GM20431 (cell line): Measurements from ENCODE around the gene LRP1B.

Source experiments
- in situ Hi-C: fragments of 300-500 bp; cut with MseI, MboI; formaldehyde crosslinking; loops from one replicate; pipeline ENCODE4 v1.15.0; 2020; ENCODE audit warnings: low sequenced_read_pairs; ENCODE audit not compliant: unreplicated experiment

Gene LRP1B

DNA sequence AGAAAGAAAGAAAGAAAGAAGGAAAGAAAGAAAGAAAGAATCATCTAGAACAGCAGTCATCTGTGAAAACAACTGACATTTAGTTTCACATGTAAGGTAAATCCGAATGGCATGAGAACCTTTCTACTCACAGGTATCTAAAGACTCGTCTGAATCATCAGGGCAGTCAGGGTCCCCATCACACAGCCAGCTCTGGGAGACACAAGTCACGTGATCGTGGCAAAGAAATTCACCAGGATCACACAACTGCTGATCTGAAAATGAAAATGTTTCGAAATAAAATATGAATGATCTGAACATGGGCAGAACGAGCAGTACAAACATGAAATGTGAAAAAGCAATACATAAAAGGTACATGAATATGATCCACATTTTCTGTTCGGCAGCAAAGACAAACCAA lies 320.7 kb downstream of the LRP1B start:
- in situ Hi-C loops: no loop called here

- in situ Hi-C loops: no loop called here
These were observed 324.7 kb downstream of the LRP1B start for GRCh38 chr2:141806090-141806489.

GRCh38 chr2:141805302-141805701 lies 325.5 kb downstream of the LRP1B start:
- in situ Hi-C loops: no loop called here

GRCh38 chr2:141796449-141796848 lies 334.4 kb downstream of the LRP1B start:
- in situ Hi-C loops: no loop called here

DNA sequence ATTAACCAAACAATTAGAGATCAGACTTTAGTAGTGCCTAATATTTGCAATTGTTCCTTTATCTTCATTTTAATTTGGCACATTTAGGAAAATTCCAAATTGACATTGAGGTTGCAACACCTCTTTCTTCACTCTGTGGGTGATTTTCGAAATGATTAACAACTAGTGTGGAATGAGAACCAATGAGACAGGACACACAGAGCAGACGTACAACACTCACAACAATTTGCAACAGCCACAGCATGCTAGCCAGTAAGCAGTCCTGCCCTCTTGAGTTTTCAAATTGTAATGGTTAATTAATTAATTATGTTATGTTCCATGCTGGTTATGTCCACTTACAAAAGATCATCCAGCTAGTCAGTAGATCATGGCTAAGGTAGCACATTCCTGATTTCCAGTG lies 339.3 kb downstream of the LRP1B start:
- in situ Hi-C loops: no loop called here

- in situ Hi-C loops: no loop called here
These were observed 348.2 kb downstream of the LRP1B start for GRCh38 chr2:141782574-141782973.

DNA sequence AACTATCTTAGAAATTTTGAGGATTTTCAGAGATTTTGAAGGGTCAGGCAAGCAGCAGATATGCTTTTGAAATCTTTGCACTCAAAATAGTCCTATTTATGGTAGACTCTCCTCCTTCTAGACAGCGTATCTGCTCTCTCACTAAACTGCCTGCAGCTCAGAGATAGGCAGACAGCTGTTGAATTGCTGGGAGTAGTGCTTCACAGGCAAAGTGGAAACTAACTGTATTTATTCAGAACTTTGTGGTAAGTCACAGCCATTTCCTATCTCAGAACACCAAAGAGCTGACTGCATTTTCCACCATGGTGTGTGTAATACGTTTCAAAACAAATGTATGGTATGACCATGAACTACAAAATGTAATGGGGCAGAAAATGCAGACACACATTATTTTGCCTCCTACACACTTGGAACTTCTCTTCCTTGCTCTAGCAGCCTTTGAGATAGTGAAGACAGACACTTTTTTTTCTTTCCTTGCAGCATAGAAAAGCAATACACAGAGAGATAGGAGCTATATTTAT lies 352.4 kb downstream of the LRP1B start:
- in situ Hi-C loops: no loop called here

DNA sequence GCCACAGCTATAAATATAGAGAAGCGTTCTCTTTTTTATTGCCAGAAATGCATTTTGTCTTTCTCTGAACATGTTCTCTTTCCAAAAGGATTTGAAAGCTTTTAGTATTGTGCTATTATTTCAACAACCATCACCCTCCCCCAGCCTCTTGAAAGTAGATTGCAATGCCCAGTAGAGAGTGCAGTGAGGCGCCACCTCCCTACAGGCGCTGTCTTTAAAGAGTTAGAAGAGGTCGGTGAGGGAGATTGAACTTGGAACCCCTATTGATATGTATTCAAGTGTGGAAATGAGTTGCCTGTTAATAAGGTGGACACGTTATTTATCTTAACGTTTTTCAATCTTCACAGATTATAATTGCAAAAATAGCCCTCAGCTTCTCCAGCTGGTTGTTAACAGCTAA lies 360.3 kb downstream of the LRP1B start:
- in situ Hi-C loops: no loop called here

DNA sequence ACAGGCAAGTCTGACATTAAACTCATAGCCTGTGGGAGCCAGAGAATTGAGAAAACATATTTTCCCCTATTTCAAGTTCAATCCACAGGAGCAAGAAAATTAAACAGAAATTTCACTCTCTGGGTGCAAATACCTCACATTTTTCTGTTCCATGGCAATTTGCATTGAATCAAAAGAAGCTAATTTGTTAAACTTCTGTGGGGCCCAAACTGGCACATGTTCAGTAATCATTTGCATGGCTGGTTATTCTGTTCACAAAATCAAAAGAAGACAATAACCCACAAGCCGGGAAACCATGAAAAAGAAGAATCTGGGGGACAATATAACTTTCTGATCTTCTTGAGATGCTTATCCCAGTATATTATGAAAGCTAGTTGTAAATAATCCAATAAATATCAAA lies 363.1 kb downstream of the LRP1B start:
- in situ Hi-C loops: no loop called here

GRCh38 chr2:141767051-141767450 lies 363.8 kb downstream of the LRP1B start:
- in situ Hi-C loops: no loop called here

GRCh38 chr2:141766225-141766624 lies 364.6 kb downstream of the LRP1B start:
- in situ Hi-C loops: no loop called here

DNA sequence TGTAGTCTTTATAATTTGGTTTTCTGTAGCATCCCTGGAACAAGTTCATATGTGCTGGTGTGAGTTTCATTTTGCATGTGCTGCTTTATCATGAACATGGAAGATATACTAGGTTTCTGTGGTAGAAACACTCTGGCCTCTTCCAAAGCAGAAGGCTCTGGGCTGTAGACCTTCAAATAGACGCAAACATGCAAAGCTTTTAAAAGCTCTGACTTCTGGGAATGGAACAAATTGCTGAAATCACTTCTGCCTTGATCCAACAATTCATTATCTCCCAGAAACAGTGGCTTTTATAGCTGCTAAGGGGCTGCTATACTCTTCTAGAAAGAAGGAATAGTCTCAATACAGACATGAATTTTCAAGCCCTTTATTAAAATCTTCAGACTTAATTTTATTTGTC lies 382.2 kb downstream of the LRP1B start:
- in situ Hi-C loops: no loop called here

DNA sequence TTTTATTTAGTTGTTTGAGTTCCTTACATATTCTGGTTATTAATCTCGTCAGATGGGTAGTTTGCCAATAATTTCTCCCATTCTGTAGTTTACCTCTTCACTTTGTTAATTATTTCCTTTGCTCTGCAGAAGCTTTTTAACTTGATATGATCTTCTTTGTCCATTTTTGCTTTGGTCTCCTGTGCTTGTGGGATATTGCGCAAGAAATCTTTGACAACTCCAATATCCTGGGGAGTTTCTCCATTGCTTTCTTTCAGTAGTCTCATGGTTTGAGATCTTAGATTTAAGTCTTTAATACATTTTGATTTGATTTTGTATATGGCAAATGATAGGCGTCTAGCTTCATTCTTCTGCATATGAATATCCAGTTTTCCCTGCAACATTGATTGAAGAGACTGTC lies 389.2 kb downstream of the LRP1B start:
- in situ Hi-C loops: no loop called here

DNA sequence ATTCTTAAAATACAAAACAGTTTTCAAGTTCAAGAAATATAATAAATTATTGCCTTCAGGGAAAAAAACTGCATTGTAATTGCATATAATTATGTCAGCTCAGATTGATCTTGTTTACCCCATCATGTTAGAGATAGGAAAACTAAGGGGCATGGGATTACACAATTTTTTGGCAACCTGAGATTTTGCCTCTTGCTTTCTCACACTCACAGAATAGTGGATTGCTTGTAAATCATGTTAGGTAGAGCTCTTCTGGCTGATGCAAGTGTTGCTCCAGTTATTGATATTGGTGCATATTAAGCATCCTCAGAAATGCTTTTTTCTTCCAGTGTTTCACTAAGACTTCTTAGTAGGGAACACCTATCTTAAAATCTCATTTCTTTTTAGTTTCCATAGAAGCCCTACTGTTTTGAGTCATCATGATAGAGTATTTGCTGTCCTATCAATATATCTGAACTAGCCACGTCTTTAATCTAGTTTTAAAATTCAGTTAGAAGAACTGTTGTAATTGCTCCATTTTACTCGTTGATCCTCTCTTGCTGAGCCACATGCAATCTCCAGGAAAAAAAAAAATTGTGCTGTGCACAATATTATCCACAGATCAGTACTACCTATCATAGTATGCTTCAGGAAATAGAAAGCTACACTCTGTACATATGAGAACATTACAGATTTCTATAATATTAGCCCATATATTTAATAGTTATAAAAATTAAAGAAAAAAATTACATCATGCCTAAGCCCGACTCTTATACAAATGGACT lies 393.1 kb downstream of the LRP1B start:
- in situ Hi-C loops: no loop called here

- in situ Hi-C loops: no loop called here
These were observed 394.4 kb downstream of the LRP1B start for GRCh38 chr2:141736466-141736865.

- in situ Hi-C loops: no loop called here
These were observed 401.9 kb downstream of the LRP1B start for GRCh38 chr2:141728886-141729285.

GRCh38 chr2:141728142-141728541 lies 402.7 kb downstream of the LRP1B start:
- in situ Hi-C loops: no loop called here

DNA sequence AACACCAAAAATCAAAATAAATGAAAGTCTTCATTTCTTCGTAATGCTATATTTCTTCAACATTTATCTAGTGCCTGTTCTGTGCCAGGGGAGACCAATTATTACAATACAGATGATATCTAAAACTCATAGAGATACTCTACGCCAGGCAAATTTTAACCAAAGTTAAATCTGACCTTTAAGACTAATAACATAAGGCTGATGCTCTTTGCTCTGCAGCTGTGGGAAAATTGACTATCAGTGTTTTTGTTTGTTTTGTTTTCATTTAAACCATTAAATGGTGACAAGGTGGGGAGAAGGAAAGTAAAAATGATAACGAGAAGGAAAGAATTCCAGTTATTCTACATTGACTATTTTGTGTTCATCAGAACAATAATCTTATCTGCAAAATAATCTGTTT lies 406.4 kb downstream of the LRP1B start:
- in situ Hi-C loops: no loop called here

- in situ Hi-C loops: no loop called here
These were observed 407.0 kb downstream of the LRP1B start for GRCh38 chr2:141723814-141724213.

- in situ Hi-C loops: no loop called here
These were observed 410.3 kb downstream of the LRP1B start for GRCh38 chr2:141720476-141720875.

DNA sequence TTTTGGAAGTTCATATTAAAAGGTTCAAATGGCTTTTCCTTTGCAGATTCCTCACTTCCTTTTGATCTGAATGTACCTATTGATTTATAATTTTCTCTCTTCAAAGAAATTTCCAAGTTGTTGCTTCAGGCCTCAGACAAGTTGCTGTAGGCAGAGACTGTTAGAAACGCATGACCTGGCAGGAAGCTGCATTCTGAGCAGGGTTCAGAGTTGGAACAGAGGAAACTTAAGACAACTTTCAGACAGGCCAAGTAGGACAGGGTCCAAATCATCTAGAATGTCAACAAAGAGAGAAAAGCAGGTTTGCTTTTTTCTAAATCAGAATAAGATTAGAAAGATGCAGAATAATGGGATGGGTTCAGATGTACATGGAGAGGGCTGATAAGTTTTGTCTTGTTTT lies 416.3 kb downstream of the LRP1B start:
- in situ Hi-C loops: no loop called here

DNA sequence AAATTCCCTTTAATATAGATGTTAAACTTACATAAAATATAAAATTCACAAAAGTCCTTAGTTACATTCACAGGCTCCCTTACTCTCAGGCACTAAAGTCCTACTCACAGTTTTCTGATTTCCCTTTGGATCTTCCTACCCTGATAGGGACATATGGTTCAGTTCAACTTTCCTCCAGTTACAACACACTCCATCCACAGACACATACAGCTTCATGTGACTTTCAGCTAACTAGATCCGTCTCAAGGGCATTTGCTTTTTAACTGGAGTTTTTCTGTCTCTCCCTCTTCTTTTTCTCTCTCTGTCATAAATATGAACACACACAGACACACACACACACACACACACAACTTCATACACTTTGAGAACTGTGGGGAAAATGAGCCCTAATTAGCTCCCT lies 419.2 kb downstream of the LRP1B start:
- in situ Hi-C loops: no loop called here
